Keratinocyte (primary cell): ENCODE results near the gene SENP8. TPM values are rescaled to one million over a fixed set of nuclear protein-coding genes. Genes with fewer than 3 reads are reported as not detected.

Experiments used
- DNase-seq: peaks from one replicate; pipeline ENCODE4 v3.0.0-alpha.2; 2011; ENCODE audit warnings: low read depth, missing footprints, low spot score
- FAIRE-seq: peaks from 2 replicates; lab custom pipeline; 2011; peaks lifted over from hg19 to GRCh38; lab: Jason Lieb, UNC
- H2AFZ ChIP-seq: 2 replicates; pipeline ENCODE4 v1.6.0; 2012; ENCODE audit warnings: low read length, control low read depth, inconsistent platforms; ENCODE audit not compliant: control insufficient read depth
- H3K27ac ChIP-seq: 2 replicates; pipeline ENCODE4 v1.5.1; 2011; ENCODE audit warnings: low read length; ENCODE audit not compliant: control insufficient read depth, insufficient read depth
- H3K27me3 ChIP-seq: 3 replicates; pipeline ENCODE4 v1.6.0; 2011; ENCODE audit warnings: low read length; ENCODE audit not compliant: control insufficient read depth, insufficient read depth; ENCODE audit errors: extremely low read depth
- H3K36me3 ChIP-seq, 2 experiments: 2 replicates in 1 of 2; 3 replicates in 1 of 2; pipeline ENCODE4 v1.5.1; 2011; ENCODE audit warnings: low read length in 2 of 2, mild to moderate bottlenecking in 1 of 2; ENCODE audit not compliant: control insufficient read depth in 2 of 2, insufficient read depth in 2 of 2; ENCODE audit errors: extremely low read depth in 1 of 2
- H3K4me1 ChIP-seq: 3 replicates; pipeline ENCODE4 v1.5.1; 2011; ENCODE audit warnings: low read length; ENCODE audit not compliant: control insufficient read depth, insufficient read depth; ENCODE audit errors: extremely low read depth
- H3K4me2 ChIP-seq: 3 replicates; pipeline ENCODE4 v1.6.0; 2011; ENCODE audit warnings: low read depth, low read length; ENCODE audit not compliant: control insufficient read depth, insufficient read depth; ENCODE audit errors: extremely low read depth
- H3K4me3 ChIP-seq, 3 experiments: fragments of 200-600 bp in 1 of 3; sonication (generic) in 1 of 3; 2 replicates in 2 of 3; 3 replicates in 1 of 3; pipeline ENCODE4 v1.5.1; 2011 to 2016; ENCODE audit warnings: low read length in 3 of 3, mild to moderate bottlenecking in 3 of 3, control low read depth in 2 of 3, inconsistent platforms in 1 of 3, low read depth in 1 of 3, mixed read lengths in 1 of 3, mixed run types in 1 of 3, moderate library complexity in 1 of 3; ENCODE audit not compliant: control insufficient read depth in 2 of 3, insufficient read depth in 2 of 3; ENCODE audit errors: extremely low read depth in 1 of 3
- H3K79me2 ChIP-seq: 2 replicates; pipeline ENCODE4 v1.6.0; 2012; ENCODE audit warnings: low read length; ENCODE audit not compliant: control insufficient read depth, insufficient read depth
- H3K9ac ChIP-seq: 3 replicates; pipeline ENCODE4 v1.6.0; 2011; ENCODE audit warnings: low read length; ENCODE audit not compliant: control insufficient read depth, insufficient read depth; ENCODE audit errors: extremely low read depth
- H3K9me1 ChIP-seq: 3 replicates; pipeline ENCODE4 v1.6.0; 2011; ENCODE audit warnings: low read length; ENCODE audit not compliant: control insufficient read depth, insufficient read depth; ENCODE audit errors: extremely low read depth
- H3K9me3 ChIP-seq: 2 replicates; pipeline ENCODE4 v1.5.1; 2012; ENCODE audit warnings: low read depth, low read length; ENCODE audit not compliant: control insufficient read depth
- H4K20me1 ChIP-seq: 3 replicates; pipeline ENCODE4 v1.6.0; 2011; ENCODE audit warnings: low read length; ENCODE audit not compliant: control insufficient read depth, insufficient read depth; ENCODE audit errors: extremely low read depth
- EZH2 ChIP-seq: IDR thresholded peaks from one replicate; pipeline ENCODE4 v1.6.1; 2012; ENCODE audit warnings: inconsistent platforms, mild to moderate bottlenecking, low read length, moderate library complexity
- dilution Hi-C: fragments of 300-500 bp; cut with MboI; formaldehyde crosslinking; loops from one replicate; pipeline ENCODE4 v1.7.0; 2020; ENCODE audit warnings: low sequenced_read_pairs; ENCODE audit not compliant: extremely low pct_ligation_motif_present
- polyA plus RNA-seq, 5 experiments: library from polyadenylated mRNA; depleted of rRNA in 3 of 5; stranded (reverse) in 3 of 5; stranded (forward) in 1 of 5; unstranded in 1 of 5; fragments of >200 nt; gene quantifications; 1 replicate in 1 of 5; 2 replicates in 3 of 5; 3 replicates in 1 of 5; pipeline versions ENCODE4 v1.2.1 to v1.2.3, GENCODE V29; 2011 to 2012; ENCODE audit warnings: missing spikeins in 2 of 5, low read depth in 1 of 5, low replicate concordance in 1 of 5
- TF ChIP-seq, protein P1 (sequence below), 3 experiments: IDR thresholded peaks in 1 of 3; conservative IDR thresholded peaks in 1 of 3; optimal IDR thresholded peaks in 1 of 3; 2 replicates in 2 of 3; 3 replicates in 1 of 3; pipeline versions ENCODE3 to v1.5.1; 2011; ENCODE audit warnings: low read length in 3 of 3, mild to moderate bottlenecking in 3 of 3, moderate library complexity in 2 of 3, control low read depth in 1 of 3, inconsistent platforms in 1 of 3; ENCODE audit not compliant: insufficient read depth in 2 of 3; ENCODE audit errors: extremely low read depth in 1 of 3

The SENP8 gene
- polyA plus RNA-seq, 1 donor (not counting 4 experiments of a cell fraction or from before 2014, with no cell fraction given), result 6.0 TPM

DNA sequence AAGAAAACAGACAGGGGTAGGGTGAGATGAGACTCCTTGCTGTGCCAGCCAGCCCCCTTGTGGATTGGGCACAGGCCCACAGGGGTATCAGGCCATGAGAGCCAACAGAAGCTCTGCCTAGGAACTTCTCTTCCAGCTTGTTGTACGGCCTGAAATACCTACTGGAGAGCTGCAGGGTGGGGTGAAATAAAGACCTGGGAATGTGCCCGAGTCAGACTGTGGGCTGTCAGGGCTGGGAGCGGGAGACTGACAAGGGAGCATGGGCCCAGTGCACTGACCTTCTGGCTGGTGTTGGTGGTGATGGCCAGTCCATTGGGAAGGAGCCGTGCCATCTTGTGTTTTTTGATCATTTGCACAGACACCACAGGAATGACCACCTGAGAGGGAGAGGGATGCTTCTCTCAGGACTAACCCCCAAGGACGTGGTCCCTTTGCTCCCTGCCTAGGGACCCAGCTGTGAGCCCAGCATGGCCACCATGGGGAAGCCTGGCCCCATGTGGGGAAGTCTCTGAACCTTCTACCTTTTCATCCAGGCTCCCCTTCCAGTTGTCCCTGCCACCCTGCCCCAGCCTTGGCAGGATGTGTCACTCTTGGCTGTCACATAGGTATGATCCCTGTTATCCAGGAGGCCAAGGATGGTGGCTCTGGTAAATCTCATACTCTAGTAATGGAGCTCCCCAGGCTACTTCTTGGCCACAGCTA is 48.7 kb downstream of the SENP8 start:
- FAIRE-seq, result no peak
- dilution Hi-C loops, result no loop called here
- no peaks in the 10 kb centered on the region for H3K9me3 ChIP-seq
- peaks cover 0 to 3% of the 10 kb centered on the region in 2 experiments for H3K36me3 ChIP-seq
- TF ChIP-seq EZH2, result no peak
- TF ChIP-seq, protein P1, sequence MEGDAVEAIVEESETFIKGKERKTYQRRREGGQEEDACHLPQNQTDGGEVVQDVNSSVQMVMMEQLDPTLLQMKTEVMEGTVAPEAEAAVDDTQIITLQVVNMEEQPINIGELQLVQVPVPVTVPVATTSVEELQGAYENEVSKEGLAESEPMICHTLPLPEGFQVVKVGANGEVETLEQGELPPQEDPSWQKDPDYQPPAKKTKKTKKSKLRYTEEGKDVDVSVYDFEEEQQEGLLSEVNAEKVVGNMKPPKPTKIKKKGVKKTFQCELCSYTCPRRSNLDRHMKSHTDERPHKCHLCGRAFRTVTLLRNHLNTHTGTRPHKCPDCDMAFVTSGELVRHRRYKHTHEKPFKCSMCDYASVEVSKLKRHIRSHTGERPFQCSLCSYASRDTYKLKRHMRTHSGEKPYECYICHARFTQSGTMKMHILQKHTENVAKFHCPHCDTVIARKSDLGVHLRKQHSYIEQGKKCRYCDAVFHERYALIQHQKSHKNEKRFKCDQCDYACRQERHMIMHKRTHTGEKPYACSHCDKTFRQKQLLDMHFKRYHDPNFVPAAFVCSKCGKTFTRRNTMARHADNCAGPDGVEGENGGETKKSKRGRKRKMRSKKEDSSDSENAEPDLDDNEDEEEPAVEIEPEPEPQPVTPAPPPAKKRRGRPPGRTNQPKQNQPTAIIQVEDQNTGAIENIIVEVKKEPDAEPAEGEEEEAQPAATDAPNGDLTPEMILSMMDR (optimal IDR thresholded peaks at IDR 0.05 in 1 of 3, IDR thresholded peaks at IDR 0.05 in 1 of 3, conservative IDR thresholded peaks at IDR 0.05 in 1 of 3; ENCODE audit: extremely low read depth in 1 of 3, insufficient read depth in 2 of 3, low read length in 3 of 3), result no peak
- peaks cover 6% of the 10 kb centered on the region for H3K4me1 ChIP-seq
- H3K79me2 ChIP-seq, result no peaks in the 10 kb centered on the region
- H3K27ac ChIP-seq, result no peak overlapping the region
- peaks cover 3% of the 10 kb centered on the region for H4K20me1 ChIP-seq
- no peak overlapping the region for H2AFZ ChIP-seq
- no peak overlapping the region for H3K9ac ChIP-seq
- H3K9me1 ChIP-seq, result no peaks in the 10 kb centered on the region
- no peak overlapping the region for H3K4me2 ChIP-seq
- no peak overlapping the region for H3K4me3 ChIP-seq
- H3K27me3 ChIP-seq, result no peaks in the 10 kb centered on the region
- no peak for DNase-seq

DNA sequence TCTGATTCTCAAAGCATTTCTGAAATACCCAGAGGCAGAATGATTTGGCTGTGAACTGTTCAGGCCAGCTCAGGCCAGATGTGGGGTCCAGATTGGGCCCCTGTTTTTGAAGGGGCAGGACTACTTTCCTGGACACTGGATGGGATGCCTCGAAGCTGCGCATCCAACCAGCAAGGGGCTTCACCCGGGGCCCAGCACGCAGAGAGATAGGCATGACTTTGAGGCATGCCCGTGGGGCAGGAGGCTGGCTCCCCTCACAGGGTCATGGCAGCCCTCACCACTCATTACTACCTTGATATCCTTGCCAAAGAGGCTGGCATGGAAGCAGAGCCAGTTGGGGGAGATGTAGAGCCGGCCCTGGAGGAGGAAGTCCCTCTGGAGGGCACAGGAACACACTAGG is 49.2 kb downstream of the SENP8 start:
- no peak for TF ChIP-seq EZH2
- TF ChIP-seq, protein P1 (optimal IDR thresholded peaks at IDR 0.05 in 1 of 3, IDR thresholded peaks at IDR 0.05 in 1 of 3, conservative IDR thresholded peaks at IDR 0.05 in 1 of 3; ENCODE audit: extremely low read depth in 1 of 3, insufficient read depth in 2 of 3, low read length in 3 of 3), result no peak
- no peak overlapping the region for H3K4me3 ChIP-seq
- H3K4me2 ChIP-seq, result no peak overlapping the region
- H3K36me3 ChIP-seq, result peaks cover 0 to 3% of the 10 kb centered on the region in 2 experiments
- H3K9ac ChIP-seq, result no peak overlapping the region
- no peaks in the 10 kb centered on the region for H3K9me1 ChIP-seq
- H2AFZ ChIP-seq, result no peak overlapping the region
- DNase-seq, result no peak
- H3K27me3 ChIP-seq, result no peaks in the 10 kb centered on the region
- H3K79me2 ChIP-seq, result no peaks in the 10 kb centered on the region
- FAIRE-seq, result no peak
- dilution Hi-C loops, result no loop called here
- H4K20me1 ChIP-seq, result peaks cover 3% of the 10 kb centered on the region
- H3K4me1 ChIP-seq, result peaks cover 6% of the 10 kb centered on the region
- H3K27ac ChIP-seq, result no peak overlapping the region
- H3K9me3 ChIP-seq, result no peaks in the 10 kb centered on the region
